GM23338 (cell line): ENCODE results near the gene ZPR1. TPM values are rescaled to one million over a fixed set of nuclear protein-coding genes. Genes with fewer than 3 reads are reported as not detected.

ENCODE experiments used
- ATAC-seq: fragments of 200-7000 bp; cut with Tn5 transposase; 3 replicates; pipeline ENCODE4 v1.9.1; 2020
- DNase-seq: peaks from one replicate; pipeline ENCODE4 v3.0.0-alpha.2; 2015; ENCODE audit warnings: low spot score
- H2AFZ ChIP-seq: fragments of 200-600 bp; sonication (generic); 2 replicates; pipeline ENCODE4 v1.8.0; 2016; ENCODE audit warnings: antibody characterized with exemption, mild to moderate bottlenecking, moderate library complexity
- H3F3A ChIP-seq: fragments of 200-600 bp; sonication (generic); replicated peaks from 2 replicates; pipeline ENCODE4 v1.8.0; 2017; ENCODE audit warnings: antibody characterized with exemption, mixed run types, low read depth
- H3K27ac ChIP-seq: fragments of 200-600 bp; sonication (generic); 2 replicates; pipeline ENCODE4 v1.6.1; 2016; ENCODE audit warnings: low read depth
- H3K27me3 ChIP-seq: fragments of 200-600 bp; sonication (generic); 2 replicates; pipeline ENCODE4 v1.8.0; 2016; ENCODE audit warnings: mild to moderate bottlenecking, mixed run types, moderate library complexity; ENCODE audit not compliant: insufficient read depth
- H3K36me3 ChIP-seq: fragments of 200-600 bp; sonication (generic); 2 replicates; pipeline ENCODE4 v1.8.0; 2016; ENCODE audit warnings: mild to moderate bottlenecking; ENCODE audit not compliant: insufficient read depth
- H3K4me1 ChIP-seq: fragments of 200-600 bp; sonication (generic); 2 replicates; pipeline ENCODE4 v1.8.0; 2016; ENCODE audit warnings: mild to moderate bottlenecking, moderate library complexity; ENCODE audit not compliant: insufficient read depth
- H3K4me2 ChIP-seq: fragments of 200-600 bp; sonication (generic); 2 replicates; pipeline ENCODE4 v1.7.1; 2017; ENCODE audit warnings: mixed run types
- H3K4me3 ChIP-seq: fragments of 200-600 bp; sonication (generic); 2 replicates; pipeline ENCODE4 v1.6.1; 2016; ENCODE audit warnings: mixed run types
- H3K79me2 ChIP-seq: fragments of 200-600 bp; sonication (generic); replicated peaks from 2 replicates; pipeline ENCODE4 v1.8.0; 2017; ENCODE audit warnings: mild to moderate bottlenecking; ENCODE audit not compliant: insufficient read depth
- H3K9me2 ChIP-seq: fragments of 200-600 bp; sonication (generic); 2 replicates; pipeline ENCODE4 v1.8.0; 2017; ENCODE audit not compliant: insufficient read depth
- H4K20me1 ChIP-seq: fragments of 200-600 bp; sonication (generic); replicated peaks from 2 replicates; pipeline ENCODE4 v1.8.0; 2017; ENCODE audit warnings: mild to moderate bottlenecking; ENCODE audit not compliant: insufficient read depth
- H3K27ac Mint-ChIP-seq: 2 replicates; pipeline ENCODE4 v1.8.0; 2020; ENCODE audit warnings: inconsistent platforms, mild to moderate bottlenecking, moderate library complexity, mixed read lengths
- H3K27me3 Mint-ChIP-seq: 3 replicates; pipeline ENCODE4 v1.8.0; 2022; ENCODE audit warnings: low read depth, mild to moderate bottlenecking, moderate library complexity, mixed read lengths, inconsistent platforms; ENCODE audit not compliant: insufficient read depth, poor library complexity
- H3K36me3 Mint-ChIP-seq: 3 replicates; pipeline ENCODE4 v1.8.0; 2021; ENCODE audit warnings: low read depth, mild to moderate bottlenecking, inconsistent platforms, moderate library complexity, mixed read lengths
- H3K4me1 Mint-ChIP-seq: 3 replicates; pipeline ENCODE4 v1.8.0; 2020; ENCODE audit warnings: mild to moderate bottlenecking, inconsistent platforms, mixed read lengths
- H3K4me3 Mint-ChIP-seq: 3 replicates; pipeline ENCODE4 v1.8.0; 2021; ENCODE audit warnings: moderate library complexity, mild to moderate bottlenecking, inconsistent platforms, mixed read lengths
- H3K9me3 Mint-ChIP-seq: 3 replicates; pipeline ENCODE4 v1.8.0; 2020; ENCODE audit warnings: moderate library complexity, mild to moderate bottlenecking, inconsistent platforms, mixed read lengths
- CREB1 ChIP-seq: fragments of 250-450 bp; sonication (Bioruptor Pico); IDR thresholded peaks from 2 replicates; pipeline ENCODE4 v1.5.0; 2020; ENCODE audit warnings: low read depth, mild to moderate bottlenecking, moderate library complexity
- CTCF ChIP-seq, 2 experiments: fragments of 200-600 bp in 1 of 2; sonication (generic) in 1 of 2; conservative IDR thresholded peaks; 2 replicates each; pipeline versions ENCODE4 v1.5.1 to v1.6.1; 2016 to 2017; ENCODE audit warnings: antibody characterized with exemption in 2 of 2, low read depth in 2 of 2, mild to moderate bottlenecking in 2 of 2, moderate library complexity in 1 of 2
- EZH2 ChIP-seq: fragments of 200-600 bp; sonication (generic); IDR thresholded peaks from one replicate; pipeline ENCODE4 v1.8.0; 2017; ENCODE audit warnings: antibody characterized with exemption, mild to moderate bottlenecking, low read depth; ENCODE audit not compliant: unreplicated experiment
- EZH2phosphoT487 ChIP-seq: fragments of 200-600 bp; sonication (generic); IDR thresholded peaks from one replicate; pipeline ENCODE4 v1.8.1; 2018; ENCODE audit warnings: antibody characterized with exemption; ENCODE audit not compliant: unreplicated experiment
- JUNB ChIP-seq: IDR thresholded peaks from one replicate; pipeline ENCODE4 v1.6.1; 2016; ENCODE audit warnings: antibody characterized with exemption; ENCODE audit not compliant: unreplicated experiment
- NANOG ChIP-seq: IDR thresholded peaks from 2 replicates; pipeline ENCODE4 v1.6.1; 2016; ENCODE audit warnings: antibody characterized with exemption, borderline replicate concordance
- POLR2AphosphoS5 ChIP-seq: IDR thresholded peaks from 2 replicates; pipeline ENCODE4 v1.6.1; 2016; ENCODE audit warnings: antibody characterized with exemption, low read depth
- REST ChIP-seq: IDR thresholded peaks from one replicate; pipeline ENCODE4 v1.6.1; 2018; ENCODE audit warnings: antibody characterized with exemption; ENCODE audit not compliant: unreplicated experiment
- STAT1 ChIP-seq: IDR thresholded peaks from one replicate; pipeline ENCODE4 v1.6.1; 2016; ENCODE audit warnings: antibody characterized with exemption; ENCODE audit not compliant: unreplicated experiment
- ZNF114 ChIP-seq: fragments of 250-450 bp; sonication (Bioruptor Pico); IDR thresholded peaks from 2 replicates; pipeline ENCODE4 v1.5.0; 2020; ENCODE audit warnings: mild to moderate bottlenecking, moderate library complexity
- ZNF331 ChIP-seq: fragments of 250-450 bp; sonication (Bioruptor Pico); IDR thresholded peaks from 2 replicates; pipeline ENCODE4 v1.5.0; 2020; ENCODE audit warnings: low read depth, mild to moderate bottlenecking, moderate library complexity
- ZNF462 ChIP-seq: fragments of 250-450 bp; sonication (Bioruptor Pico); IDR thresholded peaks from 2 replicates; pipeline ENCODE4 v1.5.0; 2020; ENCODE audit warnings: mild to moderate bottlenecking, moderate library complexity
- polyA plus RNA-seq: library from polyadenylated mRNA; unstranded; fragments of >200 nt; fragmentation: Nextera tagmentation; extraction: Ambion mirVana; gene quantifications from 2 replicates; pipeline ENCODE4 v1.2.1, GENCODE V29; 2016
- total RNA-seq: library from RNA; depleted of rRNA; stranded (reverse); fragments of >200 nt; shearing (Covaris generic); gene quantifications from 2 replicates; pipeline ENCODE4 v1.2.3, GENCODE V29; 2014
- TF ChIP-seq, protein P1 (sequence below): IDR thresholded peaks from 2 replicates; pipeline ENCODE4 v1.6.1; 2016; ENCODE audit warnings: antibody characterized with exemption

ZPR1 gene
- total and polyA plus RNA-seq, 2 experiments from 2014 or later = 55.4 to 96.7 TPM

- Histone ChIP-seq H2AFZ (no peak overlapping the region), H3K4me1 (no peaks in the 10 kb centered on the region), H3K4me2 (no peak overlapping the region), H3F3A (no peaks in the 10 kb centered on the region), H3K9me2 (no peaks in the 10 kb centered on the region), H3K4me3 (no peak overlapping the region), H3K79me2 (peaks cover 20% of the 10 kb centered on the region; the same call in 1 of the 2 replicates), H3K27ac (no peak overlapping the region), H3K27me3 (no peaks in the 10 kb centered on the region), H4K20me1 (peaks cover 4% of the 10 kb centered on the region), H3K36me3 (peaks cover 56% of the 10 kb centered on the region)
- TF ChIP-seq CREB1 (CRISPR knock-in tag) (no peak), CTCF (conservative IDR thresholded peaks at IDR 0.05; ENCODE audit: low read depth in 2 of 2) (no peak), REST (no peak), ZNF462 (CRISPR knock-in tag) (no peak), STAT1 (no peak), EZH2 (no peak), POLR2AphosphoS5 (no peak), EZH2phosphoT487 (no peak), NANOG (no peak), ZNF331 (CRISPR knock-in tag) (no peak), ZNF114 (CRISPR knock-in tag) (no peak), JUNB (no peak)
- TF ChIP-seq, protein P1, sequence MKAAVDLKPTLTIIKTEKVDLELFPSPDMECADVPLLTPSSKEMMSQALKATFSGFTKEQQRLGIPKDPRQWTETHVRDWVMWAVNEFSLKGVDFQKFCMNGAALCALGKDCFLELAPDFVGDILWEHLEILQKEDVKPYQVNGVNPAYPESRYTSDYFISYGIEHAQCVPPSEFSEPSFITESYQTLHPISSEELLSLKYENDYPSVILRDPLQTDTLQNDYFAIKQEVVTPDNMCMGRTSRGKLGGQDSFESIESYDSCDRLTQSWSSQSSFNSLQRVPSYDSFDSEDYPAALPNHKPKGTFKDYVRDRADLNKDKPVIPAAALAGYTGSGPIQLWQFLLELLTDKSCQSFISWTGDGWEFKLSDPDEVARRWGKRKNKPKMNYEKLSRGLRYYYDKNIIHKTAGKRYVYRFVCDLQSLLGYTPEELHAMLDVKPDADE = no peak
- no peak for ATAC-seq
- Mint-ChIP-seq H3K27me3 (no peaks in the 10 kb centered on the region), H3K4me1 (no peaks in the 10 kb centered on the region), H3K9me3 (no peaks in the 10 kb centered on the region), H3K27ac (no peak overlapping the region), H3K36me3 (peaks cover 57% of the 10 kb centered on the region), H3K4me3 (no peak overlapping the region)
- DNase-seq = no peak
Observed at GRCh38 chr11:116762132-116762531, 25.7 kb downstream of the ZPR1 start.
